ENCODE data around the gene ESX1. TPM values are rescaled to one million over a fixed set of nuclear protein-coding genes. Genes with fewer than 3 reads are reported as not detected.

Gene ESX1
- total and polyA plus RNA-seq, 2 of the 4 experiments (the other 2 are of a cell fraction), result not detected

DNA sequence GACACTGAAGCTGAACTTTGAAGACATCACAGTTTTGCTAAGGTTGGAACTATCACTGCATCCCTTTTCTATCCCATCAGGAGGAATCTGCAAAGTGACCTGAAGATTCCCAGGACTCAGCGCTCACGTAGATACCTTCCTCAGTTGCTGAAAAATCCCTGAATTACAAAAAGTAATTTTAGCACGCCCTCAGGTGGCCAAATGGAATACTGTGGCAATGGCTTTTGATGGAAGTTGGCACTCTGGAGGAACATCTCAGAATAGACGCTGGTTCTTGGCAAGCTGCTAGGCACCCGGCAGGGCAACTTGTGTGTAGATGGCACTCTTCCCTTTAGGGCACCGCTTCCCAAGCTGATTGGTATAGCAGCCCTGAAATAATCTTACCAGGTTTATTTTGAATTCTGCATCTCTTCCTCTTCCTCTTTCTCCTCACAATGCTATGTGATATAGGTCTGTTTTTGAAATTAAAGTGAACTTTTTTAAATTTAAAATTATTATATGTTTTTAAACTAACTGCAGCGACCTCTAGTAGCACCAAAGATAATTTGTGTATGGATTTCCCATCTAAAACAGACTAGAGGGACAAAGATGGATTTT is 16.3 kb upstream of the ESX1 start:
- H4K20me1 ChIP-seq (ENCODE audit: insufficient read depth, low read length), result no peaks in the 10 kb centered on the region
- peak overlapping the region; percentile 29; the same call in 1 of the 2 replicates for H3K4me3 ChIP-seq (ENCODE audit: insufficient read depth, low read depth, low read length)
- H3K36me3 ChIP-seq (ENCODE audit: control insufficient read depth, insufficient read depth, low read length), result no peaks in the 10 kb centered on the region
- no peak overlapping the region for H4K5ac ChIP-seq (ENCODE audit: low read depth, low read length)
- H3K4me1 ChIP-seq (ENCODE audit: control insufficient read depth, insufficient read depth, low read length), result no peaks in the 10 kb centered on the region
- dilution Hi-C loops (cut with HindIII; ENCODE audit: low sequenced_read_pairs, unreplicated experiment), result no loop called here
- H2AFZ ChIP-seq (replicated peaks; ENCODE audit: low read length, poor library complexity), result no peak overlapping the region
- BruUV-seq (replicated peaks), result no TSS peak
- H2AK9ac ChIP-seq (replicated peaks; ENCODE audit: low read depth, low read length, poor library complexity), result peak overlapping the region; percentile 37
- peak overlapping the region; percentile 75 for H3K4me2 ChIP-seq (ENCODE audit: low read depth, low read length)
- no peak overlapping the region for H2BK5ac ChIP-seq (ENCODE audit: low read depth, low read length, poor library complexity, severe bottlenecking)
- POLR2A ChIA-PET (ENCODE audit: unreplicated experiment), result no interaction called here
- H3K79me1 ChIP-seq (ENCODE audit: low read depth in 1 of 2, low read length in 2 of 2), result no peaks in the 10 kb centered on the region
- peak; percentile 45 for TF ChIP-seq RAD21 (IDR thresholded peaks at IDR 0.05; ENCODE audit: low read length)
- TF ChIP-seq SMC3 (IDR thresholded peaks at IDR 0.05; ENCODE audit: low read depth, low read length), result peak; percentile 42
- TF ChIP-seq POLR2A (IDR thresholded peaks at IDR 0.05; ENCODE audit: low read depth, low read length), result no peak
- no peak for TF ChIP-seq FOS (IDR thresholded peaks at IDR 0.05; ENCODE audit: low read depth, low read length)
- TF ChIP-seq, protein P1, sequence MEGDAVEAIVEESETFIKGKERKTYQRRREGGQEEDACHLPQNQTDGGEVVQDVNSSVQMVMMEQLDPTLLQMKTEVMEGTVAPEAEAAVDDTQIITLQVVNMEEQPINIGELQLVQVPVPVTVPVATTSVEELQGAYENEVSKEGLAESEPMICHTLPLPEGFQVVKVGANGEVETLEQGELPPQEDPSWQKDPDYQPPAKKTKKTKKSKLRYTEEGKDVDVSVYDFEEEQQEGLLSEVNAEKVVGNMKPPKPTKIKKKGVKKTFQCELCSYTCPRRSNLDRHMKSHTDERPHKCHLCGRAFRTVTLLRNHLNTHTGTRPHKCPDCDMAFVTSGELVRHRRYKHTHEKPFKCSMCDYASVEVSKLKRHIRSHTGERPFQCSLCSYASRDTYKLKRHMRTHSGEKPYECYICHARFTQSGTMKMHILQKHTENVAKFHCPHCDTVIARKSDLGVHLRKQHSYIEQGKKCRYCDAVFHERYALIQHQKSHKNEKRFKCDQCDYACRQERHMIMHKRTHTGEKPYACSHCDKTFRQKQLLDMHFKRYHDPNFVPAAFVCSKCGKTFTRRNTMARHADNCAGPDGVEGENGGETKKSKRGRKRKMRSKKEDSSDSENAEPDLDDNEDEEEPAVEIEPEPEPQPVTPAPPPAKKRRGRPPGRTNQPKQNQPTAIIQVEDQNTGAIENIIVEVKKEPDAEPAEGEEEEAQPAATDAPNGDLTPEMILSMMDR (conservative IDR thresholded peaks at IDR 0.05; ENCODE audit: low read depth, low read length), result peak; percentile 62
- no peak for TF ChIP-seq MXI1 (IDR thresholded peaks at IDR 0.05; ENCODE audit: borderline replicate concordance, low read depth, low read length)
- no peak for TF ChIP-seq CHD1 (IDR thresholded peaks at IDR 0.05; ENCODE audit: low read depth, low read length)
- no peak for TF ChIP-seq RFX5 (IDR thresholded peaks at IDR 0.05; ENCODE audit: low read depth, low read length)
- TF ChIP-seq CEBPB (IDR thresholded peaks at IDR 0.05; ENCODE audit: low read depth, low read length), result no peak
- no peak for TF ChIP-seq BHLHE40 (IDR thresholded peaks at IDR 0.05; ENCODE audit: low read depth, low read length)
- TF ChIP-seq, protein P2, sequence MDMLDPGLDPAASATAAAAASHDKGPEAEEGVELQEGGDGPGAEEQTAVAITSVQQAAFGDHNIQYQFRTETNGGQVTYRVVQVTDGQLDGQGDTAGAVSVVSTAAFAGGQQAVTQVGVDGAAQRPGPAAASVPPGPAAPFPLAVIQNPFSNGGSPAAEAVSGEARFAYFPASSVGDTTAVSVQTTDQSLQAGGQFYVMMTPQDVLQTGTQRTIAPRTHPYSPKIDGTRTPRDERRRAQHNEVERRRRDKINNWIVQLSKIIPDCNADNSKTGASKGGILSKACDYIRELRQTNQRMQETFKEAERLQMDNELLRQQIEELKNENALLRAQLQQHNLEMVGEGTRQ (IDR thresholded peaks at IDR 0.05; ENCODE audit: low read depth, low read length), result no peak
- no peak overlapping the region for H3K23ac ChIP-seq (ENCODE audit: low read depth, low read length)
- WGBS, 2 experiments (ENCODE audit: extremely low coverage in 2 of 2, insufficient read length in 1 of 2), result no CpG with 5 or more reads among the region's 7 CpGs
- no peak overlapping the region for H4K8ac ChIP-seq (ENCODE audit: low read depth in 2 of 2, low read length in 2 of 2)
- H4K91ac ChIP-seq (ENCODE audit: insufficient read depth, low read depth, low read length), result no peak overlapping the region
- no peak overlapping the region for H3K4ac ChIP-seq (ENCODE audit: low read depth, low read length)
- peak; percentile 42; the same call in 1 of the 2 replicates for ATAC-seq (ENCODE audit: low read depth)
- H3K18ac ChIP-seq (ENCODE audit: low read depth, low read length), result no peak overlapping the region
- peaks cover 21% of the 10 kb centered on the region for H3K27me3 ChIP-seq (ENCODE audit: control insufficient read depth, insufficient read depth, low read length)
- H2BK15ac ChIP-seq (ENCODE audit: low read depth, low read length), result no peak overlapping the region
- CTCF ChIA-PET, result interaction anchor here (0.7 kb wide), 1 partner anchor 11 kb away, joined by 3 read pairs; no protein-coding TSS in a partner anchor
- H3K9me1 ChIP-seq (ENCODE audit: insufficient read depth, low read length), result no peaks in the 10 kb centered on the region
- DNase-seq, result peak; percentile 22
- no peak overlapping the region for H2BK20ac ChIP-seq (ENCODE audit: low read depth, low read length)
- no peak overlapping the region for H3K14ac ChIP-seq (replicated peaks; ENCODE audit: low read depth, low read length)
- no peak overlapping the region for H3K9ac ChIP-seq (ENCODE audit: low read depth, low read length)
- H3K9me3 ChIP-seq (ENCODE audit: control insufficient read depth, insufficient read depth, low read length), result no peaks in the 10 kb centered on the region
- no peak overlapping the region for H3K56ac ChIP-seq (ENCODE audit: extremely low read depth, insufficient read depth, low read length)
- intact Hi-C loops (cut with micrococcal nuclease), result loop anchor here (1.0 to 10.0 kb wide), 3 partner anchors 76 to 426 kb away; no protein-coding TSS in a partner anchor
- H2BK120ac ChIP-seq (ENCODE audit: low read depth, low read length), result no peak overlapping the region
- in situ Hi-C loops (cut with MboI; ENCODE audit: low sequenced_read_pairs), result no loop called here
- no peak overlapping the region for H2AK5ac ChIP-seq (ENCODE audit: low read depth, low read length)
- no peak overlapping the region for H3K27ac ChIP-seq (ENCODE audit: insufficient read depth, low read length)

Measured in IMR-90 (cell line).